SH-SY5Y (cell line): Measurements from ENCODE around the gene RAPGEF3.

Source experiments
- GATA2 ChIP-seq: IDR thresholded peaks from 2 replicates; pipeline ENCODE4 v1.6.1; 2011; ENCODE audit warnings: mild to moderate bottlenecking, low read depth, low read length
- GATA3 ChIP-seq: IDR thresholded peaks from 2 replicates; pipeline ENCODE4 v1.6.1; 2011; ENCODE audit warnings: low read depth, mild to moderate bottlenecking, low read length, moderate library complexity

- TF ChIP-seq GATA2 (no peak), GATA3 (no peak)
These were observed 49.4 kb upstream of the RAPGEF3 start for GRCh38 chr12:47808050-47808449.
